ENCODE results near the gene JUP. TPM values are rescaled to one million over a fixed set of nuclear protein-coding genes. Genes with fewer than 3 reads are reported as not detected.

Gene JUP
- polyA plus RNA-seq, 1 donor from 2014 or later: 46.1 TPM

- Histone ChIP-seq H3K27me3 (ENCODE audit: insufficient read depth, low read depth, low read length) (no peaks in the 10 kb centered on the region), H3K9me2 (ENCODE audit: insufficient read depth, low read length) (no peaks in the 10 kb centered on the region), H3K27ac (ENCODE audit: low read length) (no peak overlapping the region), H3K9me3 (ENCODE audit: low read length) (no peaks in the 10 kb centered on the region), H3K4me2 (ENCODE audit: low read length) (no peak overlapping the region), H4K20me1 (ENCODE audit: insufficient read depth) (peaks cover 22% of the 10 kb centered on the region), H3K4me3 (ENCODE audit: low read length) (no peak overlapping the region), H3K36me3 (ENCODE audit: insufficient read depth, low read length) (no peaks in the 10 kb centered on the region), H2AFZ (ENCODE audit: low read depth, low read length) (no peak overlapping the region), H3K79me2 (replicated peaks; ENCODE audit: insufficient read depth, low read length) (peaks cover 7% of the 10 kb centered on the region), H3K9ac (ENCODE audit: low read length) (no peak overlapping the region), H3F3A (ENCODE audit: insufficient read depth, low read length, poor library complexity, severe bottlenecking) (no peaks in the 10 kb centered on the region)
- TF ChIP-seq, protein P1, sequence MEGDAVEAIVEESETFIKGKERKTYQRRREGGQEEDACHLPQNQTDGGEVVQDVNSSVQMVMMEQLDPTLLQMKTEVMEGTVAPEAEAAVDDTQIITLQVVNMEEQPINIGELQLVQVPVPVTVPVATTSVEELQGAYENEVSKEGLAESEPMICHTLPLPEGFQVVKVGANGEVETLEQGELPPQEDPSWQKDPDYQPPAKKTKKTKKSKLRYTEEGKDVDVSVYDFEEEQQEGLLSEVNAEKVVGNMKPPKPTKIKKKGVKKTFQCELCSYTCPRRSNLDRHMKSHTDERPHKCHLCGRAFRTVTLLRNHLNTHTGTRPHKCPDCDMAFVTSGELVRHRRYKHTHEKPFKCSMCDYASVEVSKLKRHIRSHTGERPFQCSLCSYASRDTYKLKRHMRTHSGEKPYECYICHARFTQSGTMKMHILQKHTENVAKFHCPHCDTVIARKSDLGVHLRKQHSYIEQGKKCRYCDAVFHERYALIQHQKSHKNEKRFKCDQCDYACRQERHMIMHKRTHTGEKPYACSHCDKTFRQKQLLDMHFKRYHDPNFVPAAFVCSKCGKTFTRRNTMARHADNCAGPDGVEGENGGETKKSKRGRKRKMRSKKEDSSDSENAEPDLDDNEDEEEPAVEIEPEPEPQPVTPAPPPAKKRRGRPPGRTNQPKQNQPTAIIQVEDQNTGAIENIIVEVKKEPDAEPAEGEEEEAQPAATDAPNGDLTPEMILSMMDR (IDR thresholded peaks at IDR 0.05; ENCODE audit: poor library complexity, severe bottlenecking): no peak
- TF ChIP-seq TAF1 (IDR thresholded peaks at IDR 0.05; ENCODE audit: low read depth) (no peak), EP300 (conservative IDR thresholded peaks at IDR 0.05; ENCODE audit: poor library complexity, severe bottlenecking) (no peak), REST (IDR thresholded peaks at IDR 0.05; ENCODE audit: borderline replicate concordance) (no peak), SMC3 (conservative IDR thresholded peaks at IDR 0.05; ENCODE audit: poor library complexity) (no peak), RAD21 (conservative IDR thresholded peaks at IDR 0.05) (no peak)
Measured at GRCh38 chr17:41769346-41769862, 17.1 kb downstream of the JUP start.

DNA sequence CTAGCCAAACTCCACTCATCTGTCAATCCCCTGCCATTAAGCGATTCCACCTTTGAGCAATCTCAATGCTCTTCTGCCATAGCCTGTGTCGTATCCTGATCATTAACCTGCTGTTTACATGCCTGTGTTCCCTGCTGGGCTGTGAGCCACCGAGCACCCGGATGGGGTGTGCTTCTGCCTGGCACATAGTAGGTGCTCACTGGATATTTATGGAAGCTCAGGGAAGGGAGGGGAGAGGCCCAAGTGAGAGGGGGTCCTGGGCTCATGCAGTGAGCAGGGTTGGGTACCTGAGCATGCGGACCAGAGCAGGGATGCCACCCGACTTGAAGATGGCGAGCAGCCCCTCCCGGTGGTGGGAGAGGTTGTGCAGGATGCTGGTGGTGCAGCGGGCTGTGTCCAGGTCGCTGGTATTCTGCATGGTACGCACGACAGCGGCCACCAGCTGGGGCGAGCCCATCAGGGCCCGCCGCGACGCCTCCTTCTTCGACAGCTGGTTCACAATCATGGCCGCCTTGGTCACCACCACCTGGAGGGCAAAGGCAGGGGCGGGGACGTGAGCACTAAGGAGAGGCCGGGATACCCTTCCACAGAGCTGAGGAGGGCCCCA lies 17.7 kb downstream of the JUP start:
- no peak overlapping the region for H3K9ac ChIP-seq (ENCODE audit: low read length)
- no peak overlapping the region for H3K4me2 ChIP-seq (ENCODE audit: low read length)
- no peaks in the 10 kb centered on the region for H3K9me3 ChIP-seq (ENCODE audit: low read length)
- no peak overlapping the region for H3K4me3 ChIP-seq (ENCODE audit: low read length)
- H3K36me3 ChIP-seq (ENCODE audit: insufficient read depth, low read length): no peaks in the 10 kb centered on the region
- H3K9me2 ChIP-seq (ENCODE audit: insufficient read depth, low read length): no peaks in the 10 kb centered on the region
- H3K27me3 ChIP-seq (ENCODE audit: insufficient read depth, low read depth, low read length): no peaks in the 10 kb centered on the region
- TF ChIP-seq EZH2 (IDR thresholded peaks at IDR 0.05; ENCODE audit: borderline replicate concordance, insufficient read depth, low read length, poor library complexity, severe bottlenecking): no peak
- no peak for TF ChIP-seq SMC3 (conservative IDR thresholded peaks at IDR 0.05; ENCODE audit: poor library complexity)
- TF ChIP-seq, protein P1 (IDR thresholded peaks at IDR 0.05; ENCODE audit: poor library complexity, severe bottlenecking): no peak
- TF ChIP-seq EP300 (conservative IDR thresholded peaks at IDR 0.05; ENCODE audit: poor library complexity, severe bottlenecking): no peak
- no peak for TF ChIP-seq RAD21 (conservative IDR thresholded peaks at IDR 0.05)
- TF ChIP-seq REST (IDR thresholded peaks at IDR 0.05; ENCODE audit: borderline replicate concordance): no peak
- no peak for TF ChIP-seq POLR2AphosphoS5 (IDR thresholded peaks at IDR 0.05)
- TF ChIP-seq TAF1 (IDR thresholded peaks at IDR 0.05; ENCODE audit: low read depth): no peak
- TF ChIP-seq MXI1 (conservative IDR thresholded peaks at IDR 0.05; ENCODE audit: poor library complexity, severe bottlenecking): no peak
- no peak overlapping the region for H2AFZ ChIP-seq (ENCODE audit: low read depth, low read length)
- peaks cover 22% of the 10 kb centered on the region for H4K20me1 ChIP-seq (ENCODE audit: insufficient read depth)
- peaks cover 6% of the 10 kb centered on the region for H3K79me2 ChIP-seq (replicated peaks; ENCODE audit: insufficient read depth, low read length)
- H3K27ac ChIP-seq (ENCODE audit: low read length): no peak overlapping the region
- no peaks in the 10 kb centered on the region for H3F3A ChIP-seq (ENCODE audit: insufficient read depth, low read length, poor library complexity, severe bottlenecking)

Data from neural cell (in vitro differentiated cells).